Activated naive CD4-positive, alpha-beta T cell (primary cell): Measurements from ENCODE around the gene GALK2.
"Not testable (repeated sequence)": the region's sequence is repeated elsewhere in the genome, so short reads cannot be mapped to it uniquely, and the experiment has no call there.

Experiments used
- DNase-seq, 4 experiments: peaks; one replicate each; lab custom pipeline; 2025; lab: John Stamatoyannopoulos, UW

The GALK2 gene

GRCh38 chr15:49223536-49224274, 53.7 kb downstream of the GALK2 start:
- no peak for DNase-seq

- no peak for DNase-seq
Observed at GRCh38 chr15:49225572-49226281, 55.7 kb downstream of the GALK2 start.

- no peak for DNase-seq
Observed at GRCh38 chr15:49227602-49228001, 57.6 kb downstream of the GALK2 start.

- no peak for DNase-seq
Observed at GRCh38 chr15:49229922-49230321, 59.9 kb downstream of the GALK2 start.

GRCh38 chr15:49232236-49232806, 62.3 kb downstream of the GALK2 start:
- DNase-seq: no peak

- no peak for DNase-seq
Observed at GRCh38 chr15:49235446-49236124, 65.5 kb downstream of the GALK2 start.

GRCh38 chr15:49236869-49237268, 66.8 kb downstream of the GALK2 start:
- no peak for DNase-seq

GRCh38 chr15:49238342-49238741, 68.3 kb downstream of the GALK2 start:
- no peak for DNase-seq

- no peak for DNase-seq
Observed at GRCh38 chr15:49239105-49239504, 69.1 kb downstream of the GALK2 start.

- DNase-seq: no peak
Observed at GRCh38 chr15:49242820-49243219, 72.8 kb downstream of the GALK2 start.

- no peak for DNase-seq
Observed at GRCh38 chr15:49247556-49248110, 77.6 kb downstream of the GALK2 start.

GRCh38 chr15:49248291-49248690, 78.2 kb downstream of the GALK2 start:
- DNase-seq: no peak

- no peak for DNase-seq
Observed at GRCh38 chr15:49255966-49256759, 86.1 kb downstream of the GALK2 start.

GRCh38 chr15:49265117-49265516, 95.1 kb downstream of the GALK2 start:
- not testable (repeated sequence) for DNase-seq

- no peak for DNase-seq
Observed at GRCh38 chr15:49265911-49266310, 95.9 kb downstream of the GALK2 start.

GRCh38 chr15:49270541-49271421, 100.7 kb downstream of the GALK2 start:
- DNase-seq: no peak

- no peak for DNase-seq
Observed at GRCh38 chr15:49273734-49274318, 103.8 kb downstream of the GALK2 start.

- no peak for DNase-seq
Observed at GRCh38 chr15:49278751-49279150, 108.7 kb downstream of the GALK2 start.

- DNase-seq: no peak
Observed at GRCh38 chr15:49279521-49280456, 109.7 kb downstream of the GALK2 start.
